ENCODE results near the gene ZNF90.

- TF ChIP-seq CTCF (IDR thresholded peaks at IDR 0.05) (no peak), EZH2 (IDR thresholded peaks at IDR 0.05) (no peak), EZH2phosphoT487 (IDR thresholded peaks at IDR 0.05) (no peak)
Measured at GRCh38 chr19:20079476-20079875, 1.7 kb downstream of the ZNF90 start.

Measured in neural progenitor cell (in vitro differentiated cells).